Parathyroid adenoma (tissue), 2 donors: ENCODE measurements around the gene EPS8.

Experiments
- H2AFZ ChIP-seq: fragments of 300-600 bp; sonication (generic); one replicate; pipeline ENCODE4 v1.7.0; 2017; ENCODE audit warnings: antibody characterized with exemption, mild to moderate bottlenecking
- H3K27ac ChIP-seq: fragments of 300-600 bp; sonication (generic); one replicate; pipeline ENCODE4 v1.7.0; 2017
- H3K27me3 ChIP-seq: fragments of 300-600 bp; sonication (generic); one replicate; pipeline ENCODE4 v1.7.0; 2017; ENCODE audit warnings: low read length; ENCODE audit not compliant: control insufficient read depth, insufficient read depth
- H3K36me3 ChIP-seq: fragments of 300-600 bp; sonication (generic); one replicate; pipeline ENCODE4 v1.7.0; 2017; ENCODE audit warnings: low read length; ENCODE audit not compliant: control insufficient read depth, insufficient read depth
- H3K4me1 ChIP-seq: fragments of 300-600 bp; sonication (generic); one replicate; pipeline ENCODE4 v1.7.0; 2017; ENCODE audit warnings: control low read depth
- H3K4me2 ChIP-seq: fragments of 300-600 bp; sonication (generic); one replicate; pipeline ENCODE4 v1.7.0; 2017; ENCODE audit warnings: low read length
- H3K4me3 ChIP-seq: fragments of 300-600 bp; sonication (generic); one replicate; pipeline ENCODE4 v1.7.0; 2017; ENCODE audit warnings: low read depth, low read length
- H3K79me2 ChIP-seq: fragments of 300-600 bp; sonication (generic); one replicate; pipeline ENCODE4 v1.7.0; 2017; ENCODE audit warnings: control low read depth
- H3K9ac ChIP-seq: fragments of 300-600 bp; sonication (generic); one replicate; pipeline ENCODE4 v1.7.0; 2017; ENCODE audit warnings: mild to moderate bottlenecking
- H3K9me3 ChIP-seq: fragments of 300-600 bp; sonication (generic); one replicate; pipeline ENCODE4 v1.7.0; 2017; ENCODE audit warnings: low read length; ENCODE audit not compliant: control insufficient read depth
- TF ChIP-seq, protein P1 (sequence below): fragments of 300-600 bp; sonication (generic); IDR thresholded peaks from one replicate; pipeline ENCODE4 v1.7.0; 2017; ENCODE audit warnings: antibody characterized with exemption, mild to moderate bottlenecking
- donor health status: primary hyperparathyroidism.

Gene EPS8

DNA sequence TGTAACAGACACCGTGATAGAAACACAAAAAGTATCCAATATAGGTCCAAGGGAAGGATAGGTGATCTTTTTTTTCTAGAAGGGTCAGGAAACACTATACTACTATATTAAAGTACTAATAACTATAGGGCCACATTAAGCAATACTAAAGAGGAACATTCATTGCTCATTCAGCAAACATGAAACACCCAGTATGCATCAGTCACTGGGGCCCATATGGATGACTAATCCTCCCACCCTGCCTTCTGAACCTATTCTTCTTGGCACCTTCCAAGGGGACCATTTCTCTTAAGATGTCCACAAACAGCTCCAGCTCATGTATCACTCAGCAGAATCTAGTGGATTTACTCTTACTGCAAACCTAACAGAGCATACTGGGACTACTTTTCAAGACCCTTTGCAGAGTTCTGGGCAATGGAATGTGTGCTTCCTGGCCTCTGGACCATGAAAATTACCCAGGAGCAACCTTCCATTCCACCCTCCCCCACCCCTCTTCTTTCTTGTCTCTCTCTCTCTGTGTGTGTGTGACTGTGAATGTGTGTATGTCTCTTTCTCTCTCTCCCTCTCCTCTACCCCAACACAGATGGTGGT, 187.9 kb downstream of the EPS8 start:
- no peak overlapping the region for H3K27ac ChIP-seq
- no peak overlapping the region for H3K9ac ChIP-seq
- no peak overlapping the region for H3K4me2 ChIP-seq
- H3K4me1 ChIP-seq: no peaks in the 10 kb centered on the region
- H3K4me3 ChIP-seq: no peak overlapping the region
- H2AFZ ChIP-seq: no peak overlapping the region
- no peaks in the 10 kb centered on the region for H3K9me3 ChIP-seq
- H3K79me2 ChIP-seq: no peaks in the 10 kb centered on the region
- H3K27me3 ChIP-seq: no peaks in the 10 kb centered on the region
- TF ChIP-seq, protein P1, sequence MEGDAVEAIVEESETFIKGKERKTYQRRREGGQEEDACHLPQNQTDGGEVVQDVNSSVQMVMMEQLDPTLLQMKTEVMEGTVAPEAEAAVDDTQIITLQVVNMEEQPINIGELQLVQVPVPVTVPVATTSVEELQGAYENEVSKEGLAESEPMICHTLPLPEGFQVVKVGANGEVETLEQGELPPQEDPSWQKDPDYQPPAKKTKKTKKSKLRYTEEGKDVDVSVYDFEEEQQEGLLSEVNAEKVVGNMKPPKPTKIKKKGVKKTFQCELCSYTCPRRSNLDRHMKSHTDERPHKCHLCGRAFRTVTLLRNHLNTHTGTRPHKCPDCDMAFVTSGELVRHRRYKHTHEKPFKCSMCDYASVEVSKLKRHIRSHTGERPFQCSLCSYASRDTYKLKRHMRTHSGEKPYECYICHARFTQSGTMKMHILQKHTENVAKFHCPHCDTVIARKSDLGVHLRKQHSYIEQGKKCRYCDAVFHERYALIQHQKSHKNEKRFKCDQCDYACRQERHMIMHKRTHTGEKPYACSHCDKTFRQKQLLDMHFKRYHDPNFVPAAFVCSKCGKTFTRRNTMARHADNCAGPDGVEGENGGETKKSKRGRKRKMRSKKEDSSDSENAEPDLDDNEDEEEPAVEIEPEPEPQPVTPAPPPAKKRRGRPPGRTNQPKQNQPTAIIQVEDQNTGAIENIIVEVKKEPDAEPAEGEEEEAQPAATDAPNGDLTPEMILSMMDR: no peak
- no peaks in the 10 kb centered on the region for H3K36me3 ChIP-seq

DNA sequence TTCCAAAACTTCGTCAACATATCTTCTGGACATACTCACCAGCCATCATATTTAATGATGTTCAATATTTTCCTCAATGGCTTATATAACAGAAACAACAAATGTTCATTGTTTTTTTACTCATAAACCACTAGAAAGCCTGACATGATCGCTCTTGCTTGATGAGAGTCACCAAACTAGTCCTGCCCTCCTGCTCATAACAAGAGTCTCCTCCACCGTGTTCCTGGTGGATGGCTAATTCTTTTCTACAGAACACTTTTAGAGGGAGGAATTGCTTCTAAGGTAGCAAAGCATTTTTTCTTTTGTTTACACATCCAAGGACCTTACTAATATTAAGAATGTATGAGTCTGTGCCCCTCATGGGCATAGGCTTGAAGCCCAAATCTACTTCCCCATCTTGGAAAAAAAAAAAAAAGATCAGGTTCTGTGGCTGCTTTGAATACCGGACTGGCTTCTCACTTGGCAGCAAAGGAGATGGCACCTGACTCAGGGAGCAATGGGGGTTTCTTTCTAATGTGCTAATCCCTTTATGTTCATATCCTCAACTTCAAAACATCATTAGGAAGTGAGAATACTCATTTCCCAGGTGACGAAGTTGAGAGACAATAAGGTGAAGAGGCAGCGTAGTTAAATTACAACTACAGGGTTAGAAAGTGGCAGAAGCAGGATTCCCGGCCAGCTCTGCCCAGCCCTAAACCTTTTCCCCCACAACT, 188.8 kb downstream of the EPS8 start:
- no peak overlapping the region for H3K4me3 ChIP-seq
- no peaks in the 10 kb centered on the region for H3K9me3 ChIP-seq
- no peak overlapping the region for H3K4me2 ChIP-seq
- H3K9ac ChIP-seq: no peak overlapping the region
- no peaks in the 10 kb centered on the region for H3K4me1 ChIP-seq
- TF ChIP-seq, protein P1: no peak
- no peak overlapping the region for H2AFZ ChIP-seq
- no peaks in the 10 kb centered on the region for H3K36me3 ChIP-seq
- no peaks in the 10 kb centered on the region for H3K27me3 ChIP-seq
- no peak overlapping the region for H3K27ac ChIP-seq
- H3K79me2 ChIP-seq: no peaks in the 10 kb centered on the region

DNA sequence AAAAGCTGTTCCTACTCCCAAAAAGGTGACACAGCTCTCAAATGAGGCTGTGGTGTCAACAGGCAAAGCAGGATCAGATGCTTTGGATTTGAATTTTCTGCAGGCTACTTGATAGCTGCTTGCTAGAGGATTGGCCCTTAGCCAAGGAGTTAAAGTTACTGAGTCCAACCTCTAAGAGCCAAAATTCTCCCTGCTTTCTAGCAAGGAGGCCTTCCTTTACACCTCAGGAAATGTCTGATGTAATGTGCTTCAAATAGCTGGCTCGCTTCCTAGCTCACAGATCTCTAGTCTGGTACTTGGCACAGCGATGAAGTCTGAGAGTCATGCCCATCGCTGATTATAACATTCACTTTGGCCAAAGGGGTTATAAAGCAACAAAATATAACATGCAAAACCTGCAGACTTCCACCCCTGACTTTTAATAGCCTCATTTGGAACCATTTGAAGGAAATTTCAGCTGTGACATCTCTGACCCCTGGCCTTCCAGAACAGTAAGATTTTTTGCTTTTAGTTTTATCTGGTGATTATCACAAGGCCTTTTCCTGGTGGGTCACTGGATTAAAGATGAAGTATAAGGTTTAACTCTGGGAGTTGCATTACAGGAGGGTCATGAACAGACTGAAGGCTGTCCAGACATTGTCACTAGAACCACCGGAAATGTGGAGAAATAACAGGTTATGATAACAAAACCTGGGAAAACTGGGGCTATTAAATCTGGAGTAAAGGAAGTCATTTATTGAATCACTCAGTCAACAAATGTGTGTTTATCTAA, 189.7 kb downstream of the EPS8 start:
- no peak overlapping the region for H3K4me3 ChIP-seq
- TF ChIP-seq, protein P1: no peak
- no peak overlapping the region for H3K27ac ChIP-seq
- no peak overlapping the region for H3K4me2 ChIP-seq
- no peaks in the 10 kb centered on the region for H3K9me3 ChIP-seq
- H3K9ac ChIP-seq: no peak overlapping the region
- no peak overlapping the region for H2AFZ ChIP-seq
- no peaks in the 10 kb centered on the region for H3K79me2 ChIP-seq
- H3K4me1 ChIP-seq: no peaks in the 10 kb centered on the region
- H3K27me3 ChIP-seq: no peaks in the 10 kb centered on the region
- H3K36me3 ChIP-seq: no peaks in the 10 kb centered on the region

DNA sequence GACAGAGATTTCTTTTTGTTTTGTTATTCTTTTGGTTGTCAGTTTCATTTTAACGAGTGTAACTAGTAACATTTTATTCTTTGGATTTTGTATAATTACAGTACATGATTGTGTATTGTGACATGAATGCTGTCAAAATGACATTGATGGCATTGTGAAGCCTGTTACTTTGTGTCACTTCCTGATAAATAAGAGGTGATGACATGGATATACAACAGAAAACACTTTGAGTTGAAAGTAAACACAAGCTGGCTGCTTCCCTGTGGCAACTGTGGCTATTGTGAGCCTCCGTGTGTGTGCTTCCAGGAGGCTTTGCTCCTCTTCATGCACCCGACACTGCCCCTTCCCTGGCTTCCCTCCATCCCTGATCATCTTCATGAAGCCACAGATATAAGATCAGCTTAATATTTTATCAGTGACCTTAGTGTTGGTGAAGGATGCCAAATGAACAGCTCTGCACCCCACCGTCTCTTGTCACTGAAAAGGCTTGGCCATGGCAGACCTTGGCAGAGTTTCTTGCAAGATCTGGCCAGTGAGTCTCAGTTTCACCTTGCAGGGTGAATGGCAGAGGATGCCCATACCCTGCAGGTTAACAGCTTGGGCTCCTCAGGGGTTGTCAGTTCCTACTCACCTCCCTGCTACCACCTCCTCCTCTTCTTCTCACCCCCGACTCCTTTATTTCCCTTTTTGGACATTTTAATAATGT, 191.9 kb downstream of the EPS8 start:
- no peaks in the 10 kb centered on the region for H3K79me2 ChIP-seq
- no peak overlapping the region for H3K4me2 ChIP-seq
- no peak overlapping the region for H2AFZ ChIP-seq
- H3K4me1 ChIP-seq: no peaks in the 10 kb centered on the region
- peak overlapping the region; percentile 16 for H3K27ac ChIP-seq
- H3K27me3 ChIP-seq: no peaks in the 10 kb centered on the region
- TF ChIP-seq, protein P1: no peak
- no peak overlapping the region for H3K9ac ChIP-seq
- H3K36me3 ChIP-seq: no peaks in the 10 kb centered on the region
- no peaks in the 10 kb centered on the region for H3K9me3 ChIP-seq
- H3K4me3 ChIP-seq: no peak overlapping the region
